ENCODE data around the gene MTURN. TPM values are rescaled to one million over a fixed set of nuclear protein-coding genes. Genes with fewer than 3 reads are reported as not detected.

MTURN gene
- total and polyA plus RNA-seq, 2 donors (not counting 1 experiment from before 2014, with no cell fraction given), result 4.5 to 13.9 TPM

DNA sequence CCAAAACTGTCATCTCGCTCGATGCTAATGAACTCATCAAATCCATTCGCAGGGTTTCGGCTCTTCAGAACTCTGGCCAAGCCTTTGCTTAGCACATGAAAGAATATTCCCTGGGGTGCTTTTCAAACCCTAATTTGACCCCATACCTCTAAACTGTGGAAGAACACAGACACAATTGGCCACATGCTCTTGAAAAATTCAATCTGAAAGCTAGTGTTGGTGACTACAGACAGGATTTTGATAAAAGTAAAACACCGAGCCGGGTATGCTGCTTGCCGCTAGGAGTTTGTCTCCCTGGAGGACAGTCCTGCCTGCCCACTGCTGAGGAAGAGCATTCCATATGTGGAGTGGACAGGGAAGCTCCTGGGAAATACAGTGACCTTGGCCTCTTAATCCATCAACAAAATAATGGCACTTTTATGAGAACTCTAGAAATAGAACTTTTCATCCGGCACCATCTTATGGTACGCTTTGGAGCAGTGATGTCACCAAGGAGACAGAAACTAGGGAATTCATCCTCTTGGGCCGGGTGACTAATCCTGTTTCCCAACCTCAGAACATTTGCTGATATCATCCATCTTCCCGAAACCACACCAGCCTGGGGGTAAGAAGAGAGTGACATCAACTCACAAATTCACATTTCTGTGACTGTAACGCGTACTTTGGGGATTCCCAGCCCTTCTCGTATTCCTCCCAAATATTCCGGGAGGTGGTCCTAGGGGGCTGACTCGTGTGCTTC lies 34.2 kb downstream of the MTURN start:
- Histone ChIP-seq H3K27me3 (replicated peaks in 1 of 4; ENCODE audit: control extremely low read depth in 1 of 4, control insufficient read depth in 3 of 4, insufficient read depth in 4 of 4, low read length in 3 of 4) (no peaks in the 10 kb centered on the region), H4K20me1 (ENCODE audit: control insufficient read depth, insufficient read depth, low read length, poor library complexity, severe bottlenecking) (no peaks in the 10 kb centered on the region), H3K27ac (ENCODE audit: low read length in 2 of 2) (no peak overlapping the region), H3K36me3 (replicated peaks in 1 of 2; ENCODE audit: control extremely low read depth in 1 of 2, control insufficient read depth in 1 of 2, extremely low read depth in 1 of 2, insufficient read depth in 2 of 2, low read length in 1 of 2) (no peaks in the 10 kb centered on the region), H3K4me3 (ENCODE audit: control extremely low read depth in 1 of 5, extremely low read depth in 1 of 5, insufficient read depth in 1 of 5, low read depth in 2 of 5, low read length in 4 of 5) (no peak overlapping the region), H3K4me1 (ENCODE audit: control insufficient read depth in 2 of 2, insufficient read depth in 2 of 2, low read length in 2 of 2) (peaks cover 4 to 10% of the 10 kb centered on the region in 2 donors), H3K9ac (ENCODE audit: low read length) (no peak overlapping the region), H3K79me2 (ENCODE audit: control insufficient read depth, insufficient read depth, low read length) (no peaks in the 10 kb centered on the region), H3K9me3 (ENCODE audit: control extremely low read depth in 1 of 3, control insufficient read depth in 2 of 3, insufficient read depth in 1 of 3, low read length in 2 of 3) (no peaks in the 10 kb centered on the region), H3K4me2 (replicated peaks; ENCODE audit: low read depth, low read length, poor library complexity, severe bottlenecking) (no peak overlapping the region), H2AFZ (ENCODE audit: insufficient read depth, low read depth, low read length, poor library complexity, severe bottlenecking) (no peak overlapping the region)
- DNase-seq (no peak), ATAC-seq (ENCODE audit: low read depth) (no peak)
- ChIA-PET POLR2A (interaction anchor here (0.6 kb wide), 1 partner anchor 234 kb away, joined by 3 read pairs; no protein-coding TSS in a partner anchor), CTCF (interaction anchor here (1.0 to 1.6 kb wide), 3 partner anchors 107 to 395 kb away, joined by 4 to 5 read pairs (median 4); no protein-coding TSS in a partner anchor)
- Mint-ChIP-seq H3K27me3 (no peaks in the 10 kb centered on the region), H3K4me3 (no peak overlapping the region), H3K9me3 (ENCODE audit: insufficient read depth) (no peaks in the 10 kb centered on the region), H3K4me1 (peaks cover 6% of the 10 kb centered on the region), H3K27ac (no peak overlapping the region)
- 95% methylated on average over 11 of the region's 16 CpGs for WGBS (ENCODE audit: insufficient coverage)
- TF ChIP-seq CTCF (IDR thresholded peaks at IDR 0.05), result no peak
- TF ChIP-seq EZH2 (IDR thresholded peaks at IDR 0.05; ENCODE audit: borderline replicate concordance, insufficient read depth, low read depth, low read length, poor library complexity, severe bottlenecking), result no peak
- intact Hi-C loops (cut with micrococcal nuclease), result no loop called here

DNA sequence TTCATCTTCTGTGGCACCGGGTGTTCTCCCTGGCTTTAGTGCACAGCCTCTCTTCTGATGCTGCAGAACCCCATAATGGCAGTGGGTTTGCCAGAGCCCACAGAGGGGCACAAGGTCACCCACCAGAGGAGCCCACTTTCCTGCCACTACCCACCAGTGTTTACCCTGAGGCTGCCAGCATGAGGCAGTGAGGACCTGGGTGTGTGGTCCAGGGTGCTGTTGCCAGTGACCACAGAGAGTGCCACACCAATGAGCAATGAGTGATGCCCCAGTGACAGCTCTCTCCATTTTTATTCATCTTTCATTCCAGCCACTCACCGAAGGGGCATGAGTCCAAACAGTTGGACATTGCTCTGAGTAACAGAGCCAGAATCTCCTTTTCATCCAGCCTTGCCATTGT lies 34.8 kb downstream of the MTURN start:
- H3K27me3 Mint-ChIP-seq, result no peaks in the 10 kb centered on the region
- Histone ChIP-seq H3K9me3 (ENCODE audit: control extremely low read depth in 1 of 3, control insufficient read depth in 2 of 3, insufficient read depth in 1 of 3, low read length in 2 of 3) (no peaks in the 10 kb centered on the region), H3K27ac (ENCODE audit: low read length in 2 of 2) (no peak overlapping the region), H4K20me1 (ENCODE audit: control insufficient read depth, insufficient read depth, low read length, poor library complexity, severe bottlenecking) (no peaks in the 10 kb centered on the region), H3K9ac (ENCODE audit: low read length) (no peak overlapping the region), H3K27me3 (replicated peaks in 1 of 4; ENCODE audit: control extremely low read depth in 1 of 4, control insufficient read depth in 3 of 4, insufficient read depth in 4 of 4, low read length in 3 of 4) (no peaks in the 10 kb centered on the region), H2AFZ (ENCODE audit: insufficient read depth, low read depth, low read length, poor library complexity, severe bottlenecking) (no peak overlapping the region), H3K4me2 (replicated peaks; ENCODE audit: low read depth, low read length, poor library complexity, severe bottlenecking) (no peak overlapping the region), H3K4me1 (ENCODE audit: control insufficient read depth in 2 of 2, insufficient read depth in 2 of 2, low read length in 2 of 2) (peaks cover 0 to 5% of the 10 kb centered on the region in 2 donors), H3K4me3 (ENCODE audit: control extremely low read depth in 1 of 5, extremely low read depth in 1 of 5, insufficient read depth in 1 of 5, low read depth in 2 of 5, low read length in 4 of 5) (no peak overlapping the region), H3K36me3 (replicated peaks in 1 of 2; ENCODE audit: control extremely low read depth in 1 of 2, control insufficient read depth in 1 of 2, extremely low read depth in 1 of 2, insufficient read depth in 2 of 2, low read length in 1 of 2) (no peaks in the 10 kb centered on the region), H3K79me2 (ENCODE audit: control insufficient read depth, insufficient read depth, low read length) (no peaks in the 10 kb centered on the region)
- CTCF ChIA-PET, result interaction anchor here (1.6 to 2.0 kb wide), 2 partner anchors 106 to 395 kb away, joined by 5 to 8 read pairs; no protein-coding TSS in a partner anchor
- H3K4me3 Mint-ChIP-seq, result no peak overlapping the region
- no peak for ATAC-seq (ENCODE audit: low read depth)
- H3K9me3 Mint-ChIP-seq (ENCODE audit: insufficient read depth), result no peaks in the 10 kb centered on the region
- H3K27ac Mint-ChIP-seq, result no peak overlapping the region
- 100% methylated on average over 2 of the region's 2 CpGs for WGBS (ENCODE audit: insufficient coverage)
- DNase-seq, result no peak
- POLR2A ChIA-PET, result no interaction called here
- intact Hi-C loops (cut with micrococcal nuclease), result no loop called here
- H3K4me1 Mint-ChIP-seq, result peaks cover 2% of the 10 kb centered on the region
- TF ChIP-seq CTCF (IDR thresholded peaks at IDR 0.05) (no peak), EZH2 (IDR thresholded peaks at IDR 0.05; ENCODE audit: borderline replicate concordance, insufficient read depth, low read depth, low read length, poor library complexity, severe bottlenecking) (no peak)

All from B cell (primary cell).